ENCODE data around the gene KCNK15. TPM values are rescaled to one million over a fixed set of nuclear protein-coding genes. Genes with fewer than 3 reads are reported as not detected.

Gene KCNK15
- total RNA-seq, 1 donor from 2014 or later: 0.44 TPM

DNA sequence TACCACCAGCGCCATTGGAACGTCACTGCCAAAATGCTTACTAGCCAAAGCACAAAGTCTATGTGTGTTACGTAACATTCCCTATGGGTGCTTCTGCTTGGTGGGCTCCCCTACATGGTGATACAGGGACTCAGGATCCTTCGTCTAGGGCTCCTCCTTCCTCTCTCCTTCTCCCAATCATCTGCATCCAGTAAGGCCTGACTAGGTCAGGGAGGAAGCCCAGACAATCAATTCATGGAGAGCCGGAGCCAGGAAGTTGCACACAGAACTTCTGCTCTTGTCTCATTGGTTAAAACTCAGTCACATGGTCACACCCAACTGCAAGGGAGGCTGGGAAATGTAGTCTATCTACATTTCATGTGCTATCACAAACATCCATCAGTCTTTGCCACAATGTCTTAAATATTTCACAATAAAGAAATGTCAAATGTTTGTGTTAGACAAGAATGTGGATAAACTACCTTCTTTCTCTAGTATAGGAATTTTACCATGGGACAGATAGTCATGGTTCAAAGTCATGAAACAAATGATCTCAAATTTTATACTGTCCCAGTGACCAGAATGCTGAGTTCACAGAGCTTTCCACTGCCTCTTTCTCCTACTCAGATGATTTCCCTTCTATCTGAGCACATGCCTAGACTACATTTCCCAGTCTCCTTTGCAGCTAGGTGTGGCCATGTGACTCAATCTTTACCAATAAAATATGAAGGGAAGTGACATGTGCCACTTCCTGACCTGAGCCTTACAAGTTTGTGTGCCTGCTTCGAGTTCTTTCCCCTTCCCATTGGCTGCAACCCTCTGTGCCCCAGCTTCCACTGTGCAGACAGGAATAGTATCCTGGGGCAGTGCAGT, 9.3 kb upstream of the KCNK15 start:
- peaks cover 6% of the 10 kb centered on the region for H3K9me3 Mint-ChIP-seq
- intact Hi-C loops (cut with micrococcal nuclease): no loop called here
- peaks cover 28% of the 10 kb centered on the region for H3K4me1 Mint-ChIP-seq
- H3K27ac Mint-ChIP-seq: peak overlapping the region; percentile 35
- peaks cover 9% of the 10 kb centered on the region for H3K36me3 Mint-ChIP-seq (ENCODE audit: low read depth)
- peak; percentile 79 for DNase-seq
- H3K4me3 Mint-ChIP-seq: peak overlapping the region; percentile 60
- H3K27me3 Mint-ChIP-seq: no peaks in the 10 kb centered on the region

GRCh38 chr20:44737116-44737515, 8.5 kb upstream of the KCNK15 start:
- no peak for DNase-seq
- Mint-ChIP-seq H3K27me3 (peaks cover 2% of the 10 kb centered on the region), H3K9me3 (peaks cover 6% of the 10 kb centered on the region), H3K4me3 (no peak overlapping the region), H3K27ac (peak overlapping the region; percentile 8), H3K4me1 (peaks cover 27% of the 10 kb centered on the region), H3K36me3 (ENCODE audit: low read depth) (peaks cover 9% of the 10 kb centered on the region)
- intact Hi-C loops (cut with micrococcal nuclease): no loop called here

- peaks cover 6% of the 10 kb centered on the region for H3K9me3 Mint-ChIP-seq
- intact Hi-C loops (cut with micrococcal nuclease): no loop called here
- H3K4me1 Mint-ChIP-seq: peaks cover 14% of the 10 kb centered on the region
- peak; percentile 89 for DNase-seq
- peaks cover 8% of the 10 kb centered on the region for H3K27me3 Mint-ChIP-seq
- peak overlapping the region; percentile 80 for H3K4me3 Mint-ChIP-seq
- H3K27ac Mint-ChIP-seq: no peak overlapping the region
- H3K36me3 Mint-ChIP-seq (ENCODE audit: low read depth): peaks cover 9% of the 10 kb centered on the region
Measured at GRCh38 chr20:44738813-44739477, 6.7 kb upstream of the KCNK15 start.

GRCh38 chr20:44739942-44740341, 5.7 kb upstream of the KCNK15 start:
- no peak overlapping the region for H3K27ac Mint-ChIP-seq
- intact Hi-C loops (cut with micrococcal nuclease): no loop called here
- peaks cover 11% of the 10 kb centered on the region for H3K4me1 Mint-ChIP-seq
- no peak for DNase-seq
- no peak overlapping the region for H3K4me3 Mint-ChIP-seq
- H3K27me3 Mint-ChIP-seq: peaks cover 15% of the 10 kb centered on the region
- H3K36me3 Mint-ChIP-seq (ENCODE audit: low read depth): peaks cover 9% of the 10 kb centered on the region
- peaks cover 6% of the 10 kb centered on the region for H3K9me3 Mint-ChIP-seq

DNA sequence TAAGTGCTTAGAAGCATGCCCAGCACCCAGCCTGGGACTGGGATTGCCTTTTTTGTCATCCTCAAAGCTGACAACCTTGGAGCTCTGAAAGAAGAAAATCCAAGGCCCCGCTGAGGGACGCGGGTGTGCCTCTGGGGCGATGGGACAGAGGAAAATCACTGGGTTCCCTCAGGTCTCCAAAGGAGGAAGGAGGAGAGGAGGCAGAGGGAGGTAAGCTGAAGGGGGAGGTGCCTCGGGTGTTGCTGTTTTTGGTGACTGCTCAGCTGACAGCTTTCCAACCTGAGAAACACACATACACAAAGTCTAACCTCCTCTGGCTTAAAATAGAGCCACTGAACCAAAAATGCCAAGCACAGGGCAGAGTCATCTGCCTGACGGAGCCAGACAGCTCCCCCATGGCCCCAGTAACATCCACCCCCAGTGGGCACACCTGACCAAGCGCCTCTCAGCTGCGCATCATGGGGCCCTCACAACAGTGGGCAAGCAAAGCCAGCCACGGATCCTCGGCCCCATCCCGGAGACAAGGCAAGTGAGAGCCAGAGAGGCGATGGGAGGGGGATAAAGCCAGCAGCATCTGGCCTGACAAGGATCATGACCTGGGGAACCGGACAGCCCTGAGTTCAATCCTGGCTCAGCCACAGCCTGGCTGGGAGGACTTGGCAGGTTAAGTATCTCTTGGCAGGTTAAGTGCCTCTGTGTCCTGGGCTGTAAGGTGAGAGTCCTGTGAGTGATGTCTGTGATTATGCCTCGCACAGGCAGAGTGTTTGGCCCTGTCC, 3.2 kb upstream of the KCNK15 start:
- peaks cover 14% of the 10 kb centered on the region for H3K4me1 Mint-ChIP-seq
- peaks cover 26% of the 10 kb centered on the region for H3K27me3 Mint-ChIP-seq
- H3K4me3 Mint-ChIP-seq: no peak overlapping the region
- intact Hi-C loops (cut with micrococcal nuclease): no loop called here
- peaks cover 6% of the 10 kb centered on the region for H3K9me3 Mint-ChIP-seq
- no peak overlapping the region for H3K27ac Mint-ChIP-seq
- no peak for DNase-seq
- H3K36me3 Mint-ChIP-seq (ENCODE audit: low read depth): peaks cover 4% of the 10 kb centered on the region

GRCh38 chr20:44743080-44743701, 2.5 kb upstream of the KCNK15 start:
- peaks cover 14% of the 10 kb centered on the region for H3K4me1 Mint-ChIP-seq
- peaks cover 6% of the 10 kb centered on the region for H3K9me3 Mint-ChIP-seq
- H3K36me3 Mint-ChIP-seq (ENCODE audit: low read depth): peaks cover 4% of the 10 kb centered on the region
- DNase-seq: no peak
- H3K27ac Mint-ChIP-seq: no peak overlapping the region
- intact Hi-C loops (cut with micrococcal nuclease): no loop called here
- peaks cover 26% of the 10 kb centered on the region for H3K27me3 Mint-ChIP-seq
- no peak overlapping the region for H3K4me3 Mint-ChIP-seq

DNA sequence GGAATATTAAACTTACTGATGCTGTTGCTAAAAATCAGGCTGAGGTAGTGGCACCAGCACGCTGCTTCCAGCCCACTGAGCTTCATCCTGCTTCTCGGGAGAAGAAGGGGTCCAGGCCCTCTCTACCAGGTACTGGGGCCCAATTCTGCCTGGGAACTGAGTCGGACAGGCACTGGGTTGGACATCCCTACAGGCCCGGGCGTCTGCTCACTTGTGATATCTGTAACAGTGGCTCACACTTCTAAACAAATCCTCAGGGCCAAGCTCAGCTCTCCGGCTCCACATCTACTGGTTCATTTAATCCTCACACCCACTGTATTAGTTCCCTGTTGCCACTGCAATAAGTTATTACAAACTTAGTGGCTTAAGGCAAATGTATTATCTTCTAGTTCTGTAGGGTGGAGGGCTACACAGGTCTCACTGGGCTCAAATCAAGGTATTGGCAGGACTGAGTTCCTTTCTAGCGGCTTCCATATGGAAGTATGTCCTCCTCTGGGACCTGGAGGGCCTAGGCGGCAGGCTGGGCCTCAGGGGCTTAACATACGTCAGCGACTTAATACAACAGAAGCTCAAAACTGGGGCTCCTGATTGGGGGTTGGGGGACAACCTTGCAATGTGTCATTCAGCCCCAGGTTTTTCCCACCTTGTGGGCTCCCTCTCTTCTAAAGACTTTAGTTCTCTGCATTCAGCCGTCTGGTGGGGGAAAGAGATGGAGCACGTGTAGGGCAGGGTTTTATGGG, 1.6 kb upstream of the KCNK15 start:
- H3K36me3 Mint-ChIP-seq (ENCODE audit: low read depth): no peaks in the 10 kb centered on the region
- H3K4me3 Mint-ChIP-seq: no peak overlapping the region
- peaks cover under 1% of the 10 kb centered on the region for H3K9me3 Mint-ChIP-seq
- peaks cover 9% of the 10 kb centered on the region for H3K4me1 Mint-ChIP-seq
- no peak overlapping the region for H3K27ac Mint-ChIP-seq
- intact Hi-C loops (cut with micrococcal nuclease): no loop called here
- DNase-seq: no peak
- peaks cover 28% of the 10 kb centered on the region for H3K27me3 Mint-ChIP-seq

GRCh38 chr20:44745122-44745597, 505 bp upstream of the KCNK15 start:
- intact Hi-C loops (cut with micrococcal nuclease): loop anchor here (5.0 kb wide), 1 partner anchor 142 kb away; the partner anchor contains the start of gene YWHAB
- Mint-ChIP-seq H3K27me3 (peaks cover 32% of the 10 kb centered on the region), H3K9me3 (no peaks in the 10 kb centered on the region), H3K36me3 (ENCODE audit: low read depth) (no peaks in the 10 kb centered on the region), H3K4me3 (peak overlapping the region; percentile 65), H3K27ac (peak overlapping the region; percentile 59), H3K4me1 (peaks cover 9% of the 10 kb centered on the region)
- DNase-seq: no peak

DNA sequence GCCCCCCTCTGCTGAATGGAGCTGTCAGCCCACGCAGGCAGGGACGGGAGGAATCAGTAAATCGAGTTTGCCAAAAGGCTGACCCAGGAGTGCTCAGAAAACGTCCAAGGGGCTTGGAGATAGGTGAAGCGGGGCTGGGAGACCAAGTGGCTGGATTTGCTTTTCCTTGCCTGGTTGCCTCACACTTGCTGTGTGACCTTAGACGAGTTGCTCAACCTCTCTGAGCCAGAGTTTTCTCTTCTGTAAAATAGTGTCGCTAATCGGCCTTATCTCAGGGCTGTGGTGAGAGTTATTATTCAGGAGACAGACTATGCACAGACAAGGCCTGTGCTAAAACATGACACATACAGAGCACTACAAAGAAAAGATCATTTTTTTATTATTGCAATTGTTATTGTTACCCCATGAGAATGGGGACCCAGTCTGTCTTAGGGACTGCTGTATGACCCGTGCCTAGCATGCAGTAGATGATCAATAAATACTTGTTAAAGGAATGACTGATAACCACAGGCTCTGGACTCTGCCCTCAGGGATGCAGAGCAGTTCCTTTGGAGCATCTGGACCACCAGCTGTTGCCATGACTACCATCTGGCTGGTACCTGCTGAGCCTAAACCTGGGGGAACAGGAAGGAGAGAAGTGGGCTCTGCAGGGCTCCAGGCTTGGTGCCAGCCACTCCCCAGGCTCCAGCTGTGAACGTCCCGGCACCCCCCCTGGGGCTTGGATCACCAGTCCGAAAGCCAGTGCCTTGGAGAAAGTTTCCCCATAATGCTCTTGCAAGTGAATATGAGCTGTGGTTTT, 901 bp downstream of the KCNK15 start:
- H3K27me3 Mint-ChIP-seq: peaks cover 34% of the 10 kb centered on the region
- H3K9me3 Mint-ChIP-seq: no peaks in the 10 kb centered on the region
- H3K4me3 Mint-ChIP-seq: peak overlapping the region; percentile 81
- H3K36me3 Mint-ChIP-seq (ENCODE audit: low read depth): no peaks in the 10 kb centered on the region
- intact Hi-C loops (cut with micrococcal nuclease): loop anchor here (1.0 to 5.0 kb wide), 2 partner anchors 121 to 141 kb away; partner anchors contain the start of gene YWHAB
- H3K27ac Mint-ChIP-seq: peak overlapping the region; percentile 55
- peaks cover 9% of the 10 kb centered on the region for H3K4me1 Mint-ChIP-seq
- DNase-seq: no peak

GRCh38 chr20:44747166-44748004, 1.7 kb downstream of the KCNK15 start:
- peak; percentile 87 for DNase-seq
- Mint-ChIP-seq H3K4me1 (peaks cover 9% of the 10 kb centered on the region), H3K4me3 (peak overlapping the region; percentile 7), H3K36me3 (ENCODE audit: low read depth) (no peaks in the 10 kb centered on the region), H3K27me3 (peaks cover 30% of the 10 kb centered on the region), H3K27ac (peak overlapping the region; percentile 34), H3K9me3 (no peaks in the 10 kb centered on the region)
- intact Hi-C loops (cut with micrococcal nuclease): loop anchor here (1.0 to 5.0 kb wide), 2 partner anchors 120 to 140 kb away; partner anchors contain the start of gene YWHAB

GRCh38 chr20:44748005-44748370, 2.3 kb downstream of the KCNK15 start:
- Mint-ChIP-seq H3K9me3 (no peaks in the 10 kb centered on the region), H3K4me3 (no peak overlapping the region), H3K27ac (no peak overlapping the region), H3K4me1 (peaks cover 9% of the 10 kb centered on the region), H3K27me3 (peaks cover 30% of the 10 kb centered on the region), H3K36me3 (ENCODE audit: low read depth) (no peaks in the 10 kb centered on the region)
- intact Hi-C loops (cut with micrococcal nuclease): loop anchor here (5.0 kb wide), 1 partner anchor 139 kb away; the partner anchor contains the start of gene YWHAB
- no peak for DNase-seq
